Lung (tissue), 12 donors: Measurements from ENCODE around the gene SPRR2E. TPM values are rescaled to one million over a fixed set of nuclear protein-coding genes. Genes with fewer than 3 reads are reported as not detected.
"Not testable (repeated sequence)": the region's sequence is repeated elsewhere in the genome, so short reads cannot be mapped to it uniquely, and the experiment has no call there.

Experiments
- ATAC-seq: fragments of 200-7000 bp; cut with Tn5 transposase; one replicate; pipeline ENCODE4 v1.9.1; 2020; ENCODE audit warnings: moderate number of reproducible peaks; ENCODE audit not compliant: insufficient read depth, low FRiP score
- DNase-seq, 3 donors: peaks; one replicate each; pipeline ENCODE4 v3.0.0-alpha.2; 2013 to 2017
- H3K27ac ChIP-seq, 2 donors: one replicate each; pipeline ENCODE4 v1.5.1; 2013; ENCODE audit warnings: mild to moderate bottlenecking in 2 of 2, moderate library complexity in 2 of 2, control low read depth in 1 of 2, inconsistent platforms in 1 of 2, low read depth in 1 of 2, low read length in 1 of 2
- H3K27me3 ChIP-seq, 3 donors: one replicate each; pipeline ENCODE4 v1.5.1; 2013; ENCODE audit warnings: low read length in 2 of 3; ENCODE audit not compliant: control insufficient read depth in 3 of 3, insufficient read depth in 3 of 3
- H3K36me3 ChIP-seq, 4 donors: one replicate each; pipeline ENCODE4 v1.5.1; 2013; ENCODE audit warnings: low read length in 4 of 4, mild to moderate bottlenecking in 1 of 4, moderate library complexity in 1 of 4; ENCODE audit not compliant: control insufficient read depth in 4 of 4, insufficient read depth in 4 of 4
- H3K4me1 ChIP-seq, 5 donors: one replicate each; pipeline ENCODE4 v1.5.1; 2013; ENCODE audit warnings: low read length in 5 of 5, mild to moderate bottlenecking in 2 of 5, moderate library complexity in 1 of 5; ENCODE audit not compliant: control insufficient read depth in 5 of 5, insufficient read depth in 5 of 5
- H3K4me3 ChIP-seq: one replicate; pipeline ENCODE4 v1.5.1; 2013; ENCODE audit warnings: mild to moderate bottlenecking, control low read depth, moderate library complexity
- H3K9ac ChIP-seq, 2 donors: one replicate each; pipeline ENCODE4 v1.5.1; 2013; ENCODE audit warnings: low read length in 2 of 2, control low read depth in 1 of 2; ENCODE audit not compliant: insufficient read depth in 1 of 2
- H3K9me3 ChIP-seq, 4 donors: one replicate each; pipeline ENCODE4 v1.5.1; 2013; ENCODE audit warnings: low read length in 3 of 4, mild to moderate bottlenecking in 1 of 4, moderate library complexity in 1 of 4; ENCODE audit not compliant: control insufficient read depth in 4 of 4, insufficient read depth in 3 of 4
- CTCF ChIP-seq: IDR thresholded peaks from 2 replicates; pipeline ENCODE4 v1.5.1; 2012; ENCODE audit warnings: mild to moderate bottlenecking; ENCODE audit errors: control extremely low read depth, extremely low read depth
- WGBS, 2 donors: extraction: QIAGEN DNeasy Blood & Tissue Kit; methylation state at CpG; one replicate each; pipeline ENCODE4 v1.1.7; 2013; 5-methylcytosine and 5-hydroxymethylcytosine counted together
- polyA plus RNA-seq, 2 donors: library from polyadenylated mRNA; stranded (reverse); fragments of 200-250 nt; gene quantifications; one replicate each; pipeline ENCODE4 v1.2.1, GENCODE V29; 2013
- total RNA-seq, 2 donors: library from RNA; depleted of rRNA in 1 of 2; stranded (reverse); fragments of >200 nt in 1 of 2; gene quantifications; one replicate each; pipeline ENCODE4 v1.2.1, GENCODE V29; 2014 to 2021
- donor health status: control.
- donor health status: control.
- donor health status: Bipolar disorder and iron deficiency.
- donor health status: healthy.
- donor health status: DM: yes; HTN: yes; CAD: no.

The SPRR2E gene
- total and polyA plus RNA-seq, 4 donors: 0.33 to 0.60 TPM; not detected in 2

GRCh38 chr1:153113416-153113815, 19.1 kb upstream of the SPRR2E start, which contains the start of gene SPRR2F:
Gene SPRR2F (minus strand): TSS chr1:153113516. CDS start chr1:153112733, 783 bp downstream.
- WGBS, 2 donors: 78 to 87% methylated on average over 3 of the region's 3 CpGs
- H3K4me3 ChIP-seq: no peak within 1 kb of the TSS
- ATAC-seq (no peak), DNase-seq (no peak)
- H3K27ac ChIP-seq: no peak within 1 kb of the TSS
- H3K9ac ChIP-seq: no peak within 1 kb of the TSS
- H3K4me1 ChIP-seq: no peaks in the 10 kb centered on the region
- TF ChIP-seq CTCF: no peak
- no peaks in the 10 kb centered on the region for H3K9me3 ChIP-seq
- H3K27me3 ChIP-seq: no peaks in the 10 kb centered on the region
- H3K36me3 ChIP-seq: no peaks in the 10 kb centered on the region

- not testable (repeated sequence) for ATAC-seq, H3K4me3 ChIP-seq, H3K4me1 ChIP-seq, DNase-seq, H3K27me3 ChIP-seq, H3K9me3 ChIP-seq, H3K36me3 ChIP-seq, H3K9ac ChIP-seq, H3K27ac ChIP-seq
- 79 to 81% methylated on average over 5 of the region's 5 CpGs for WGBS, 2 donors
These were observed 18.1 kb upstream of the SPRR2E start for GRCh38 chr1:153112454-153112853.

- ATAC-seq (no peak), DNase-seq (no peak)
- TF ChIP-seq CTCF: no peak
- H3K4me1 ChIP-seq: no peaks in the 10 kb centered on the region
- no peaks in the 10 kb centered on the region for H3K27me3 ChIP-seq
- no peaks in the 10 kb centered on the region for H3K36me3 ChIP-seq
- no peak overlapping the region for H3K4me3 ChIP-seq
- no peak overlapping the region for H3K9ac ChIP-seq
- H3K27ac ChIP-seq: no peak overlapping the region
- WGBS, 2 donors: 91 to 96% methylated on average over 5 of the region's 5 CpGs
- H3K9me3 ChIP-seq: no peaks in the 10 kb centered on the region
These were observed 5.9 kb upstream of the SPRR2E start for GRCh38 chr1:153100245-153100644.

- WGBS, 2 donors: 92 to 93% methylated on average over 9 of the region's 9 CpGs
- Histone ChIP-seq H3K27me3 (no peaks in the 10 kb centered on the region), H3K27ac (no peak overlapping the region), H3K4me1 (no peaks in the 10 kb centered on the region), H3K9me3 (no peaks in the 10 kb centered on the region), H3K4me3 (no peak overlapping the region), H3K36me3 (no peaks in the 10 kb centered on the region), H3K9ac (no peak overlapping the region)
- DNase-seq (no peak), ATAC-seq (no peak)
- no peak for TF ChIP-seq CTCF
These were observed 5.2 kb upstream of the SPRR2E start for GRCh38 chr1:153099461-153100045.
